HG03558 (cell line): ENCODE measurements around the gene ANKFN1.

Experiments
- ATAC-seq: cut with Tn5 transposase; IDR thresholded peaks from one replicate; pipeline ENCODE4 v1.9.1; 2021; ENCODE audit warnings: moderate number of reproducible peaks; ENCODE audit not compliant: unreplicated experiment; ENCODE audit errors: extremely low read depth

The ANKFN1 gene

GRCh38 chr17:56177361-56177760, 24.1 kb downstream of the ANKFN1 start:
- no peak for ATAC-seq

GRCh38 chr17:56178203-56178602, 24.9 kb downstream of the ANKFN1 start:
- ATAC-seq: no peak

- ATAC-seq: no peak
Observed at GRCh38 chr17:56182081-56182480, 28.8 kb downstream of the ANKFN1 start.

GRCh38 chr17:56184650-56185049, 31.4 kb downstream of the ANKFN1 start:
- ATAC-seq: no peak

- ATAC-seq: no peak
Observed at GRCh38 chr17:56185491-56186221, 32.4 kb downstream of the ANKFN1 start.

- ATAC-seq: no peak
Observed at GRCh38 chr17:56186222-56186786, 33.0 kb downstream of the ANKFN1 start.

- no peak for ATAC-seq
Observed at GRCh38 chr17:56203430-56203829, 50.2 kb downstream of the ANKFN1 start.

GRCh38 chr17:56206351-56206750, 53.1 kb downstream of the ANKFN1 start:
- ATAC-seq: no peak

GRCh38 chr17:56213031-56213430, 59.8 kb downstream of the ANKFN1 start:
- ATAC-seq: no peak

- no peak for ATAC-seq
Observed at GRCh38 chr17:56217921-56218320, 64.6 kb downstream of the ANKFN1 start.

- no peak for ATAC-seq
Observed at GRCh38 chr17:56222255-56222654, 69.0 kb downstream of the ANKFN1 start.

- no peak for ATAC-seq
Observed at GRCh38 chr17:56230660-56231059, 77.4 kb downstream of the ANKFN1 start.

- ATAC-seq: no peak
Observed at GRCh38 chr17:56231252-56231651, 78.0 kb downstream of the ANKFN1 start.

- no peak for ATAC-seq
Observed at GRCh38 chr17:56231693-56232092, 78.4 kb downstream of the ANKFN1 start.

- ATAC-seq: no peak
Observed at GRCh38 chr17:56244268-56244890, 91.1 kb downstream of the ANKFN1 start.

GRCh38 chr17:56247816-56248215, 94.5 kb downstream of the ANKFN1 start:
- ATAC-seq: no peak

GRCh38 chr17:56257075-56257474, 103.8 kb downstream of the ANKFN1 start:
- no peak for ATAC-seq

- no peak for ATAC-seq
Observed at GRCh38 chr17:56260376-56261002, 107.2 kb downstream of the ANKFN1 start.

- no peak for ATAC-seq
Observed at GRCh38 chr17:56262803-56263202, 109.5 kb downstream of the ANKFN1 start.

- no peak for ATAC-seq
Observed at GRCh38 chr17:56269556-56270389, 116.5 kb downstream of the ANKFN1 start.
